ENCODE measurements around the gene UNC5C.

UNC5C gene

GRCh38 chr4:95268819-95269565, 279.8 kb downstream of the UNC5C start:
- no peaks in the 10 kb centered on the region for H3K9me3 ChIP-seq (ENCODE audit: control insufficient read depth, insufficient read depth, low read length)
- H3K4me3 ChIP-seq (ENCODE audit: low read depth, low read length): no peak overlapping the region
- H3K27ac ChIP-seq (ENCODE audit: low read depth, low read length): no peak overlapping the region
- no peaks in the 10 kb centered on the region for H3K27me3 ChIP-seq (ENCODE audit: control insufficient read depth, insufficient read depth, low read length)
- no peaks in the 10 kb centered on the region for H3K4me1 ChIP-seq (ENCODE audit: control insufficient read depth, insufficient read depth, low read length)
- no peaks in the 10 kb centered on the region for H3K36me3 ChIP-seq (ENCODE audit: control insufficient read depth, insufficient read depth, low read length)
- no peak overlapping the region for H3K9ac ChIP-seq (ENCODE audit: low read depth, low read length)

DNA sequence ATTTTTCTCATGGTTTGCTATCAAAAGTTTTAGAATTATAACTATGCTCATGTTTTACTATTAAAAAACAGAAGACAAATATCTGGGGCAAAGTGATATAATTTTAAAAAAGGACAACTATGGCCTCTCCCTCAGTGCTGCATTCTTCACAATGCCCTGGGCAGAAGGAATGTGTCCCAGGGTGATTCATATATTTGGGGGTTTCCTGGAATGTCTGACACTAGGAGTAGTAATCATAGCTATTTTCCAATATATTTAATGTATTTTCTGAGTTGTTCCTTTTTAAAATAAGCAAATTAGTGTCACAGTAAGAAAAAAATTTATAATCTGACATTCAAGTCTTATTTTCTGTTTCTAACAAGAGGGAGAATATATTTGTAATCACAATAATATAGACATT, 281.7 kb downstream of the UNC5C start:
- no peak overlapping the region for H3K4me3 ChIP-seq (ENCODE audit: low read depth, low read length)
- H3K9me3 ChIP-seq (ENCODE audit: control insufficient read depth, insufficient read depth, low read length): no peaks in the 10 kb centered on the region

GRCh38 chr4:95265814-95266740, 282.7 kb downstream of the UNC5C start:
- Histone ChIP-seq H3K4me3 (ENCODE audit: low read depth, low read length) (no peak overlapping the region), H3K36me3 (ENCODE audit: control insufficient read depth, insufficient read depth, low read length) (no peaks in the 10 kb centered on the region), H3K27me3 (ENCODE audit: control insufficient read depth, insufficient read depth, low read length) (no peaks in the 10 kb centered on the region), H3K9me3 (ENCODE audit: control insufficient read depth, insufficient read depth, low read length) (no peaks in the 10 kb centered on the region), H3K27ac (ENCODE audit: low read depth, low read length) (no peak overlapping the region), H3K9ac (ENCODE audit: low read depth, low read length) (no peak overlapping the region), H3K4me1 (ENCODE audit: control insufficient read depth, insufficient read depth, low read length) (no peaks in the 10 kb centered on the region)

More for the DNA sequence above, 281.7 kb downstream of the UNC5C start:
- Histone ChIP-seq H3K27me3 (ENCODE audit: control insufficient read depth, insufficient read depth, low read length) (no peaks in the 10 kb centered on the region), H3K4me1 (ENCODE audit: control insufficient read depth, insufficient read depth, low read length) (no peaks in the 10 kb centered on the region), H3K9ac (ENCODE audit: low read depth, low read length) (no peak overlapping the region), H3K36me3 (ENCODE audit: control insufficient read depth, insufficient read depth, low read length) (no peaks in the 10 kb centered on the region), H3K27ac (ENCODE audit: low read depth, low read length) (no peak overlapping the region)

DNA sequence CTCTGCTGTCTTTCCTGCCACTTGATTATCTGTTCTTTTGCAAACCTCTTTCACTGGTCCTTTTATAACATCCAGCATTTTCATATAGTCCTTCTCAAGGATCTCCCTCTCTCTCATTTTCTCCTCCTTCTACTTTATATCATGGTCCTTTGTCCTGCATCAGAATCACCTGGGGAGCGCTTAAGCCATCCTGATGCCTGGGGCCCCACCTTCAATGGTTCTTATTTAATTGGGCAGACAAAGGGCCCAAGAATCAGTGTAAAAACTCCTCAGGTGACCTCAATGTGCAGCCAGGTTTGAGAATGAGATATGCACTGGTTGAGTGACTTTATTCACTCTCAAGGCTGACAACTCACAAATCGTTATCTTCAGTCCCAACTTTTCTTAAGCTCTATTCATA, 283.9 kb downstream of the UNC5C start:
- Histone ChIP-seq H3K4me3 (ENCODE audit: low read depth, low read length) (no peak overlapping the region), H3K27ac (ENCODE audit: low read depth, low read length) (no peak overlapping the region), H3K36me3 (ENCODE audit: control insufficient read depth, insufficient read depth, low read length) (no peaks in the 10 kb centered on the region), H3K9me3 (ENCODE audit: control insufficient read depth, insufficient read depth, low read length) (no peaks in the 10 kb centered on the region), H3K27me3 (ENCODE audit: control insufficient read depth, insufficient read depth, low read length) (no peaks in the 10 kb centered on the region), H3K4me1 (ENCODE audit: control insufficient read depth, insufficient read depth, low read length) (no peaks in the 10 kb centered on the region), H3K9ac (ENCODE audit: low read depth, low read length) (no peak overlapping the region)

DNA sequence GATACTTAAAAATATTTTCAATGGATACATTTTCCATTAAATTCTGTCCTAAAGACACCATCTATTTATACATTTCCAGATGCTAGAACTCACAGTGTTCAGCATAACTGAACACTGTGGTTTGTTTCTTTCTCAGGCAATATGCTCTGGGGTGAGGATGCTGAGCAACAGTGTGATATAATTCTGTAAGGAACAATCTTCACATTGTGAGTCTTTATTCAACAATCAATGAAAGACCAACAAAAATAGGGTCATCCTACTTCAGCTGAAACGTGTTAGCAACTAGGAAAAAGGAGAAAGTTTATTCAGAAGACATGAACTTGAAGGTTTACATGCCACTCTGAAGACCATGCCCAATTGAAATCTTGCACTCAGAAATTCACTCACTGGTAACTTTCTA, 284.8 kb downstream of the UNC5C start:
- H3K27me3 ChIP-seq (ENCODE audit: control insufficient read depth, insufficient read depth, low read length): no peaks in the 10 kb centered on the region
- no peak overlapping the region for H3K27ac ChIP-seq (ENCODE audit: low read depth, low read length)
- no peaks in the 10 kb centered on the region for H3K9me3 ChIP-seq (ENCODE audit: control insufficient read depth, insufficient read depth, low read length)
- H3K9ac ChIP-seq (ENCODE audit: low read depth, low read length): no peak overlapping the region
- no peaks in the 10 kb centered on the region for H3K4me1 ChIP-seq (ENCODE audit: control insufficient read depth, insufficient read depth, low read length)
- no peaks in the 10 kb centered on the region for H3K36me3 ChIP-seq (ENCODE audit: control insufficient read depth, insufficient read depth, low read length)
- H3K4me3 ChIP-seq (ENCODE audit: low read depth, low read length): no peak overlapping the region

DNA sequence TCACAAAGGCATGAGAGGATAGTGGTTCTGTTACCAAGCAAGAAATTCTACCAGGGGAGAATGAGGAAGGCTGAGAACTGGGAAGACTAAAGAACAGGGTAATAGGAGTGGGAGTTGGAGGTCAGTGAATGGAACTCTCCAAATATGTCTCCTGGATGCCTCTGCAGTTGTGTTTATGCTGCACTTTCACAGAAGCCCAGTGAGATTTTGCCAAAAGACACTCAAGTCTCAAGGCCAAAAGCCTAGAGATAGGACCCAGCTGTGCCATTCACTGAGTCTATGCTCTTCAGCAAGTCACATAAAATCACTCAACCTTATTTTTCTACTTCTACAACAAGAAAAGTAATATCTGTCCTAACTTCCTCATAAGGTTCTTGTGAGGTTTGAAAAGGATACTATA, 285.4 kb downstream of the UNC5C start:
- Histone ChIP-seq H3K36me3 (ENCODE audit: control insufficient read depth, insufficient read depth, low read length) (no peaks in the 10 kb centered on the region), H3K9ac (ENCODE audit: low read depth, low read length) (no peak overlapping the region), H3K4me1 (ENCODE audit: control insufficient read depth, insufficient read depth, low read length) (no peaks in the 10 kb centered on the region), H3K27me3 (ENCODE audit: control insufficient read depth, insufficient read depth, low read length) (no peaks in the 10 kb centered on the region), H3K27ac (ENCODE audit: low read depth, low read length) (no peak overlapping the region), H3K9me3 (ENCODE audit: control insufficient read depth, insufficient read depth, low read length) (no peaks in the 10 kb centered on the region), H3K4me3 (ENCODE audit: low read depth, low read length) (no peak overlapping the region)

- no peak overlapping the region for H3K27ac ChIP-seq (ENCODE audit: low read depth, low read length)
- no peak overlapping the region for H3K9ac ChIP-seq (ENCODE audit: low read depth, low read length)
- no peaks in the 10 kb centered on the region for H3K4me1 ChIP-seq (ENCODE audit: control insufficient read depth, insufficient read depth, low read length)
These were observed 292.5 kb downstream of the UNC5C start for GRCh38 chr4:95256108-95256835.

DNA sequence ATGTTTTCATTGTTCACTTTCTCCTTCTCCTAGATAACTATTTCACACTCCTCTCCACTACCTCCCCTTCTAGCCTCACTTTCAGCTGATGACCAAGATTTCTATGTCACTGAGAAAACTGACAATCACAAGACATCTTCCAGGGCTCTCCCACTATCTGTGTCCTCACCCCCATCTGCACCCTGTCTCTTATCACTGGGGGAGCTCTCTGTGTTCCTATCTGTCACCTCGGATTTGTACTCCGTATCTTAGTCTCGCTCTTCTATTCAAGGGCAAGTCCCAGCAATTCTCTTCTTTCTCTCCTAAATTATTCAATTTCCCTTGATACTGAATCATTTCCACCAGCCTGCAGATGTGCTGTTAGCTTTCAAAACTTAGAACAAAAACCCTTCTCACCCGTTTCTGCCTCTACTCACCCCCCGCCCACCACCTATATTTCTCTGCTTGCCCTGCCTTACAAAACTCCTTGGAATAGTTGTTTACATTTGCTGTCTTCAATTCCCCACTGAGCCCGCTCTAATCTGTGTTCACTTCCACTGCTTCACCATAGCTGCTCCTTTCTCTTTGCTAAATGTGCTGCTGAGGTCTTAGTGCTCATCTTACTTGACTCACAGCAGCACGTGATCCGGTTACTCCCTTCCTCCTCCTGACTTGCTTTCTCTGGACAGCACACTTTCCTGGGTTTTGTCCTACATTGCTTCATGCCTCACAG, 293.2 kb downstream of the UNC5C start:
- no peak overlapping the region for H3K4me3 ChIP-seq (ENCODE audit: low read depth, low read length)
- no peak overlapping the region for H3K9ac ChIP-seq (ENCODE audit: low read depth, low read length)
- no peaks in the 10 kb centered on the region for H3K36me3 ChIP-seq (ENCODE audit: control insufficient read depth, insufficient read depth, low read length)
- no peaks in the 10 kb centered on the region for H3K4me1 ChIP-seq (ENCODE audit: control insufficient read depth, insufficient read depth, low read length)
- H3K9me3 ChIP-seq (ENCODE audit: control insufficient read depth, insufficient read depth, low read length): no peaks in the 10 kb centered on the region
- H3K27me3 ChIP-seq (ENCODE audit: control insufficient read depth, insufficient read depth, low read length): no peaks in the 10 kb centered on the region
- no peak overlapping the region for H3K27ac ChIP-seq (ENCODE audit: low read depth, low read length)

More at GRCh38 chr4:95256108-95256835, 292.5 kb downstream of the UNC5C start:
- Histone ChIP-seq H3K9me3 (ENCODE audit: control insufficient read depth, insufficient read depth, low read length) (no peaks in the 10 kb centered on the region), H3K27me3 (ENCODE audit: control insufficient read depth, insufficient read depth, low read length) (no peaks in the 10 kb centered on the region), H3K36me3 (ENCODE audit: control insufficient read depth, insufficient read depth, low read length) (no peaks in the 10 kb centered on the region), H3K4me3 (ENCODE audit: low read depth, low read length) (no peak overlapping the region)

DNA sequence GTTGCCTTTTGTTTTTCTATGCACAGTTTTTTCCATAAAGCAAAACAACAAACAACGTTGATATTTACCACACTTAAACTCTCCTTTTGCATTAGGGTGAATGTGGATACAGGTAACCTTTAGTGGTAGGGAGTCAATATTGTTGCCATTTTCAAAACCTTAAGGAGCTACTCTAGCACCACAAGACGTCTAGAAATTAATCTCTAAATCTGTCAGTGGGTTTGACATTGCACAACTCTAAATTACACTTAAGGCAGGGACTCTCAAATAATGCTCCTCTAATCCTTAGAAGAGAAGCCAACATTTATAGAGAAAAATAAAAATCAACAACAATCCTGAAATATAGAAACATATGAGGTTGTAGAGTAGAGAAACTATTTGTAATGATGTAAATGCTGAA, 297.2 kb downstream of the UNC5C start:
- H3K9ac ChIP-seq (ENCODE audit: low read depth, low read length): no peak overlapping the region
- no peaks in the 10 kb centered on the region for H3K9me3 ChIP-seq (ENCODE audit: control insufficient read depth, insufficient read depth, low read length)
- H3K4me1 ChIP-seq (ENCODE audit: control insufficient read depth, insufficient read depth, low read length): no peaks in the 10 kb centered on the region
- H3K27me3 ChIP-seq (ENCODE audit: control insufficient read depth, insufficient read depth, low read length): no peaks in the 10 kb centered on the region
- H3K36me3 ChIP-seq (ENCODE audit: control insufficient read depth, insufficient read depth, low read length): no peaks in the 10 kb centered on the region
- H3K27ac ChIP-seq (ENCODE audit: low read depth, low read length): no peak overlapping the region
- no peak overlapping the region for H3K4me3 ChIP-seq (ENCODE audit: low read depth, low read length)

GRCh38 chr4:95250544-95251137, 298.1 kb downstream of the UNC5C start:
- no peaks in the 10 kb centered on the region for H3K4me1 ChIP-seq (ENCODE audit: control insufficient read depth, insufficient read depth, low read length)
- H3K27me3 ChIP-seq (ENCODE audit: control insufficient read depth, insufficient read depth, low read length): no peaks in the 10 kb centered on the region
- H3K9me3 ChIP-seq (ENCODE audit: control insufficient read depth, insufficient read depth, low read length): no peaks in the 10 kb centered on the region
- no peak overlapping the region for H3K4me3 ChIP-seq (ENCODE audit: low read depth, low read length)
- no peaks in the 10 kb centered on the region for H3K36me3 ChIP-seq (ENCODE audit: control insufficient read depth, insufficient read depth, low read length)
- H3K9ac ChIP-seq (ENCODE audit: low read depth, low read length): no peak overlapping the region
- H3K27ac ChIP-seq (ENCODE audit: low read depth, low read length): no peak overlapping the region
